Measurements from ENCODE around the gene LRRC8D. TPM values are rescaled to one million over a fixed set of nuclear protein-coding genes. Genes with fewer than 3 reads are reported as not detected.

LRRC8D gene
- total and polyA plus RNA-seq, 9 of the 15 experiments (the other 6 are each of a cell fraction or from before 2014, with no cell fraction given), result 3.4 to 53.9 (median 15.9) TPM

DNA sequence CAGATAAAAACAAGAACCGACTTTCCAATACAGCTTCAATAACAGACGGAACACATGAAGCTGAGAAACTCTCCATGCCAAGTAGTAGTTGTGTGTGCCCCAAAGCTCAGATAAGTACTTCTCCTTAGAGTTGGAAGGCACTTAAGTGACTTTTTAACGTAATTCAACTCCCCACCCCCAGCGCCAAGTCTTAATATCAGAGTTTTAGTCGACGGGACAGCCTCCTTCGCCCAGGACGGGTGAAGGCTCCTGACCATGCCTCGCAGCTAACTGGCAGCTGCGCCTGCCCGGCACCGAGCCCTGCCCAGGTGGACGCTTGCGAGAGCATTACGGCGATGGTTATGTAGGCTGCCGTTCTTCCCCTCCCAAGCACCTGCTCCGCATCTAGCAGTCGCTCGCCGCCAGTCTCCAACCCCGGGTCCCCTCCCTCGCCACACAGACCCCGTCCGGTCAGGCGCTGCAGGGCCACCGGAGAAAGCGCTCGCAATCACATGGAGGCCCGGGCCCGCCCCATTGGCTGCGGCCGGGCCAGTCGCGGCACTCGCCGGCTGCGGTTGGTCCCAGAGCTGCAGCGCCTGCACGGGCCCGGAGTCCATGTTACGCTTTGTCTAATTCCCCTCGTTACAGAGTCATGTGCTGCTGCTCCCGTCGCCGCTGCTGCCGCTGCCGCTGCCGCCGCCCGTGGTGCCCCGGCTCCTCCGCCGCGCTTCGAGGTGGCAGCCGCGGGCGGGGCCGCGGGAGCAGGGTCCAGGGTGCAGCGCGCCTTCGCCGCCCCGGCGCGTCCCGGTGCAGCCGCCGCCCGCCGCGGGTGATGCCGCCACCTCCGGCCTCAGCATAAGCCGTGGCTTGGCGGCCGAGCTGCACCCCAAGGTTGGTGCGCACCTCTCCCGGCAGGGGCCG lies at the start of gene LRRC8D (continued):
- TF ChIP-seq, protein P1, sequence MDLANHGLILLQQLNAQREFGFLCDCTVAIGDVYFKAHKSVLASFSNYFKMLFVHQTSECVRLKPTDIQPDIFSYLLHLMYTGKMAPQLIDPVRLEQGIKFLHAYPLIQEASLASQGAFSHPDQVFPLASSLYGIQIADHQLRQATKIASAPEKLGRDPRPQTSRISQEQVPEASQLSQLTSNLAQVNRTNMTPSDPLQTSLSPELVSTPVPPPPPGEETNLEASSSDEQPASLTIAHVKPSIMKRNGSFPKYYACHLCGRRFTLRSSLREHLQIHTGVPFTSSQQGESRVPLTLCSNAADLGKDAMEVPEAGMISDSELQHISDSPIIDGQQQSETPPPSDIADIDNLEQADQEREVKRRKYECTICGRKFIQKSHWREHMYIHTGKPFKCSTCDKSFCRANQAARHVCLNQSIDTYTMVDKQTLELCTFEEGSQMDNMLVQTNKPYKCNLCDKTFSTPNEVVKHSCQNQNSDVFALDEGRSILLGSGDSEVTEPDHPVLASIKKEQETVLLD (IDR thresholded peaks at IDR 0.05), result 0 out of 2 replicates have a peak, but pooled peaks have one; percentile 31
- TF ChIP-seq TFAM (CRISPR knock-in tag; conservative IDR thresholded peaks at IDR 0.05), result no peak
- TF ChIP-seq ZNF232 (CRISPR knock-in tag; IDR thresholded peaks at IDR 0.05), result 0 out of 2 replicates have a peak, but pooled peaks have one; percentile 39
- TF ChIP-seq NUFIP1 (IDR thresholded peaks at IDR 0.05; ENCODE audit: partially characterized antibody), result peak; percentile 29
- no peak for TF ChIP-seq ATF1 (CRISPR knock-in tag; IDR thresholded peaks at IDR 0.05)
- peak; percentile 31; the same call in 1 of the 2 replicates for TF ChIP-seq ATF1 (tag; IDR thresholded peaks at IDR 0.05)
- TF ChIP-seq SMARCE1 (IDR thresholded peaks at IDR 0.05), result peak; percentile 41; the same call in 1 of the 2 replicates
- TF ChIP-seq, protein P2, sequence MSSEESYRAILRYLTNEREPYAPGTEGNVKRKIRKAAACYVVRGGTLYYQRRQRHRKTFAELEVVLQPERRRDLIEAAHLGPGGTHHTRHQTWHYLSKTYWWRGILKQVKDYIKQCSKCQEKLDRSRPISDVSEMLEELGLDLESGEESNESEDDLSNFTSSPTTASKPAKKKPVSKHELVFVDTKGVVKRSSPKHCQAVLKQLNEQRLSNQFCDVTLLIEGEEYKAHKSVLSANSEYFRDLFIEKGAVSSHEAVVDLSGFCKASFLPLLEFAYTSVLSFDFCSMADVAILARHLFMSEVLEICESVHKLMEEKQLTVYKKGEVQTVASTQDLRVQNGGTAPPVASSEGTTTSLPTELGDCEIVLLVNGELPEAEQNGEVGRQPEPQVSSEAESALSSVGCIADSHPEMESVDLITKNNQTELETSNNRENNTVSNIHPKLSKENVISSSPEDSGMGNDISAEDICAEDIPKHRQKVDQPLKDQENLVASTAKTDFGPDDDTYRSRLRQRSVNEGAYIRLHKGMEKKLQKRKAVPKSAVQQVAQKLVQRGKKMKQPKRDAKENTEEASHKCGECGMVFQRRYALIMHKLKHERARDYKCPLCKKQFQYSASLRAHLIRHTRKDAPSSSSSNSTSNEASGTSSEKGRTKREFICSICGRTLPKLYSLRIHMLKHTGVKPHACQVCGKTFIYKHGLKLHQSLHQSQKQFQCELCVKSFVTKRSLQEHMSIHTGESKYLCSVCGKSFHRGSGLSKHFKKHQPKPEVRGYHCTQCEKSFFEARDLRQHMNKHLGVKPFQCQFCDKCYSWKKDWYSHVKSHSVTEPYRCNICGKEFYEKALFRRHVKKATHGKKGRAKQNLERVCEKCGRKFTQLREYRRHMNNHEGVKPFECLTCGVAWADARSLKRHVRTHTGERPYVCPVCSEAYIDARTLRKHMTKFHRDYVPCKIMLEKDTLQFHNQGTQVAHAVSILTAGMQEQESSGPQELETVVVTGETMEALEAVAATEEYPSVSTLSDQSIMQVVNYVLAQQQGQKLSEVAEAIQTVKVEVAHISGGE (CRISPR knock-in tag; IDR thresholded peaks at IDR 0.05), result peak in 1 of 3 experiments; percentile 60; a peak in 1 of 6 replicates
- peak; percentile 96 for TF ChIP-seq RBBP5 (IDR thresholded peaks at IDR 0.05; ENCODE audit: borderline replicate concordance, insufficient read depth, low read length, poor library complexity, severe bottlenecking)
- peak; percentile 51; the same call in 1 of the 2 replicates for TF ChIP-seq EP400 (IDR thresholded peaks at IDR 0.05)
- TF ChIP-seq, protein P3, sequence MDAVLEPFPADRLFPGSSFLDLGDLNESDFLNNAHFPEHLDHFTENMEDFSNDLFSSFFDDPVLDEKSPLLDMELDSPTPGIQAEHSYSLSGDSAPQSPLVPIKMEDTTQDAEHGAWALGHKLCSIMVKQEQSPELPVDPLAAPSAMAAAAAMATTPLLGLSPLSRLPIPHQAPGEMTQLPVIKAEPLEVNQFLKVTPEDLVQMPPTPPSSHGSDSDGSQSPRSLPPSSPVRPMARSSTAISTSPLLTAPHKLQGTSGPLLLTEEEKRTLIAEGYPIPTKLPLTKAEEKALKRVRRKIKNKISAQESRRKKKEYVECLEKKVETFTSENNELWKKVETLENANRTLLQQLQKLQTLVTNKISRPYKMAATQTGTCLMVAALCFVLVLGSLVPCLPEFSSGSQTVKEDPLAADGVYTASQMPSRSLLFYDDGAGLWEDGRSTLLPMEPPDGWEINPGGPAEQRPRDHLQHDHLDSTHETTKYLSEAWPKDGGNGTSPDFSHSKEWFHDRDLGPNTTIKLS (IDR thresholded peaks at IDR 0.05; ENCODE audit: borderline replicate concordance, low read depth), result peak; percentile 64; the same call in 1 of the 2 replicates
- TF ChIP-seq GATAD2B (IDR thresholded peaks at IDR 0.05; ENCODE audit: borderline replicate concordance), result peak; percentile 73
- peak; percentile 65 for TF ChIP-seq SMAD4 (CRISPR knock-in tag; conservative IDR thresholded peaks at IDR 0.05)
- peak; percentile 59 for TF ChIP-seq SIN3B (IDR thresholded peaks at IDR 0.05; ENCODE audit: low read depth)
- TF ChIP-seq SP1 (CRISPR knock-in tag; IDR thresholded peaks at IDR 0.05), result peak; percentile 57
- TF ChIP-seq, protein P4, sequence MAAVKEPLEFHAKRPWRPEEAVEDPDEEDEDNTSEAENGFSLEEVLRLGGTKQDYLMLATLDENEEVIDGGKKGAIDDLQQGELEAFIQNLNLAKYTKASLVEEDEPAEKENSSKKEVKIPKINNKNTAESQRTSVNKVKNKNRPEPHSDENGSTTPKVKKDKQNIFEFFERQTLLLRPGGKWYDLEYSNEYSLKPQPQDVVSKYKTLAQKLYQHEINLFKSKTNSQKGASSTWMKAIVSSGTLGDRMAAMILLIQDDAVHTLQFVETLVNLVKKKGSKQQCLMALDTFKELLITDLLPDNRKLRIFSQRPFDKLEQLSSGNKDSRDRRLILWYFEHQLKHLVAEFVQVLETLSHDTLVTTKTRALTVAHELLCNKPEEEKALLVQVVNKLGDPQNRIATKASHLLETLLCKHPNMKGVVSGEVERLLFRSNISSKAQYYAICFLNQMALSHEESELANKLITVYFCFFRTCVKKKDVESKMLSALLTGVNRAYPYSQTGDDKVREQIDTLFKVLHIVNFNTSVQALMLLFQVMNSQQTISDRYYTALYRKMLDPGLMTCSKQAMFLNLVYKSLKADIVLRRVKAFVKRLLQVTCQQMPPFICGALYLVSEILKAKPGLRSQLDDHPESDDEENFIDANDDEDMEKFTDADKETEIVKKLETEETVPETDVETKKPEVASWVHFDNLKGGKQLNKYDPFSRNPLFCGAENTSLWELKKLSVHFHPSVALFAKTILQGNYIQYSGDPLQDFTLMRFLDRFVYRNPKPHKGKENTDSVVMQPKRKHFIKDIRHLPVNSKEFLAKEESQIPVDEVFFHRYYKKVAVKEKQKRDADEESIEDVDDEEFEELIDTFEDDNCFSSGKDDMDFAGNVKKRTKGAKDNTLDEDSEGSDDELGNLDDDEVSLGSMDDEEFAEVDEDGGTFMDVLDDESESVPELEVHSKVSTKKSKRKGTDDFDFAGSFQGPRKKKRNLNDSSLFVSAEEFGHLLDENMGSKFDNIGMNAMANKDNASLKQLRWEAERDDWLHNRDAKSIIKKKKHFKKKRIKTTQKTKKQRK (IDR thresholded peaks at IDR 0.05; ENCODE audit: borderline replicate concordance, low read depth, low read length), result no peak
